HG03520 (cell line): Measurements from ENCODE around the gene OR10G6.
"Not testable (repeated sequence)": the region's sequence is repeated elsewhere in the genome, so short reads cannot be mapped to it uniquely, and the experiment has no call there.

Experiments used
- ATAC-seq: cut with Tn5 transposase; IDR thresholded peaks from one replicate; pipeline ENCODE4 v1.9.1; 2021; ENCODE audit warnings: mild to moderate bottlenecking, moderate library complexity; ENCODE audit not compliant: unreplicated experiment

OR10G6 gene, protein sequence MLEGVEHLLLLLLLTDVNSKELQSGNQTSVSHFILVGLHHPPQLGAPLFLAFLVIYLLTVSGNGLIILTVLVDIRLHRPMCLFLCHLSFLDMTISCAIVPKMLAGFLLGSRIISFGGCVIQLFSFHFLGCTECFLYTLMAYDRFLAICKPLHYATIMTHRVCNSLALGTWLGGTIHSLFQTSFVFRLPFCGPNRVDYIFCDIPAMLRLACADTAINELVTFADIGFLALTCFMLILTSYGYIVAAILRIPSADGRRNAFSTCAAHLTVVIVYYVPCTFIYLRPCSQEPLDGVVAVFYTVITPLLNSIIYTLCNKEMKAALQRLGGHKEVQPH

DNA sequence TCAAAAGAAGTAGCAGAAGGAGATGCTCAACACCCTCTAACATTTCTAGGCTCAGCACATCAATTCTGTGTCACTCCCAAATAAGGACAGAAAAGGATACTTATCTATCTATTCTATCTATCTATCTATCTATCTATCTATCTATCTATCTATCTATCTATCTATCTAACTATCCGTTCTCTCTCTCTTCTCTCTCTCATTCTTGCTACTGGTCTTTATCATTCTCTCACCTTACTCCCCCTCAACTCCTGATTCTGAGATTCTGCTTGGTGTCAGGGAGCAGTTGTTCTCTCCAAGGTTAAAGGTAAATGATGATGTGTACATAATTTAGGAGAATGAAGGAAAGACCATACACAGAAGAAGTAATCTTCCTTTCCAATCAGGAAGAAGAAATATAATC is at the start of gene OR10G6:
OR10G6 (minus strand) TSS at position 43 of the 400 bp plus-strand sequence; CDS start at position 43, 0 bp downstream.
- no peak for ATAC-seq

DNA sequence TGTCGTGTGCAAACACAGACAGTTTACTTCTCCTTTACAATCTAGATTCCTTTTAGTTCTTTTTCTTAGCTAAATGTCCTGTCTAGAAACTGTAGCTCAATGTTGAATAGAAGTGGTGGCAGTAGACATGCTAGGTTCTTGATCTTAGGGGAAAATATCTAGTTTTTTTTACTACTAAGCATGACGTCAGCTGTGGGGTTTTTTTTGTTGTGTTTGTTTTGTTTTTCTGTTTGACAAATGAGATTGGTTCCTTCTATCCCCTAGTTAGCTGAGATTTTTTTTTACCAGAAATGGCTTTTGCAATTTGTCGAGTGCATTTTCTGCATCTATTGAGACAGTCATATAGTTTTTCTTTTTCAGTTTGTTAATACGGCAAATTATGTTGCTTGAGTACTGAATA is 48.5 kb upstream of the OR10G6 start:
- ATAC-seq = no peak

DNA sequence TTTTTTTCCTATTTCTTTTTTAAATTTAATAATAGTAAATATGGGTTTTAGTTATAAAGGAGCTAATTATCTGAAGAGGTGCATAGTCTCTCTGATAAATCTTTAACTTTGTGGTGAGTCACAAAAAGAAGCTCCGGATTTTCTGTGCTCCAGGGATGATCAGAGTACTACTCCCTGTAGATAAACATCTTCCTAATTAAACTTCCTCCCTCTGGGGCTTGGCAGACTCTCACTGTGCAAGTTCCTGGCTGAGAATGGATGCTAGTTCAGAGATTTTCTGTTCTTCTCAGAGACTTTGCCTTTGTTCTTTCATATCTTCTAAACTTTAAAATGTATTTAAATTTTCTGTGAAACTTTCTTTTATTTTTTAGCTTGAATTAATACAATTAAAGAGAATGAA is 46.3 kb upstream of the OR10G6 start, which contains the start of gene OR10G7:
OR10G7 (minus strand) TSS at position 72 of the 400 bp plus-strand sequence. CDS start 2,324 bp downstream, outside the sequence.
- ATAC-seq = no peak

DNA sequence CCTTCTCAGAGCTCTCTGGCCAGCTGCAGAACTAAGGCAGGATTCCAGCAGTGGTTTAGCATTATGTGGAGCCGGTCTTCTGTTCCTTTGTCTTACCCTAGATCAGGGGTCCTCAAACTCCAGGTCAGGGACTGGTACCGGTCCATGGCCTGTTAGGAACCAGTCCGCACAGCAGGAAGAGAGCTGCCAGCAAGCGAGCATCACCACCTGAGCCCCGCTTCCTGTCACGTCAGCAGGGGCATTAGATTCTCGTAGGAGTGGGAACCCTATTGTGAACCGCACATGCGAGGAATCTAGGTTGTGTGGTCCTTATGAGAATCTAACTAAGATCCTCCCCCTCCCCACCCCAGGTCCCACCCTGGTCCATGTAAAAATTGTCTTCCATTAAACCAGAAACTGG is 44.6 kb upstream of the OR10G6 start:
- ATAC-seq = no peak

DNA sequence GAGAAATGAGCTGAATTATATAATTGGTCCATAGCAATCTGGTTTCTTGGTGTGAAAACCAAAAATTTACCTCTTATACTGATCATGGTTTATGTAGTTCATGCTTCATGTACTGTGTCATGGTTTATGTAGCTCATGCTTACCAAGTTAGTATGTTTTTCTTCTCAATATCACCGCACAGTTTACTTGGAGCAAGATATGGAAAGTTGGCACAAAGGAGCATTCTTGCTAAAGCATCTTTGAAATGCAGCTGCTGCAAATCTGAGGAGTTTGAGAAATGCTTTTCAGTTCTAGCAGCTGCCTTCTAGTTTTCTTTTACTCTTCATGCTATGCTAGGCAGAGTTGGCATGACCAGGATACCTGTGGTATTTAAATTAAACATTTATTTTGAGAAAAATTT is 41.7 kb upstream of the OR10G6 start:
- ATAC-seq = no peak

DNA sequence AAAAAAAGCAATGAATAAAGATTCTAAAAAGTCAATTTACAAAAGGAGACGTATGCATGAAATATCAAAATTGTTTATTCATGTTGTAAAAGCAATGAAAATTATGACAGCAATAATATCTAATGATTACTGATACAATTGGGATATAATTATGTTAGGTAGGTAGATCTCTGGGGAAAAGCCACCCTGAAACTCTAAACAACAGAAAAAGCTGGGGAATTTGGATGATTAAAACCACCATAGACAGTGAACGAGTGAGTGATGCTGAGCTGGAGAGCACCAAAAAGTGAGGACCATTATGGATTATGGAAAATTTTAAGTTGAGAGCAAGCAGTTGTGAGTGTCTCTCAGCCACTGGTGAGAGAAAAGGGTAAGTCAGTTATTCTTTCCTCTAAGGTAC is 31.5 kb upstream of the OR10G6 start, which contains the start of gene OR10G8:
OR10G8 (plus strand) TSS at position 301 of the 400 bp plus-strand sequence. CDS start 2,825 bp downstream, outside the sequence.
- ATAC-seq = no peak

DNA sequence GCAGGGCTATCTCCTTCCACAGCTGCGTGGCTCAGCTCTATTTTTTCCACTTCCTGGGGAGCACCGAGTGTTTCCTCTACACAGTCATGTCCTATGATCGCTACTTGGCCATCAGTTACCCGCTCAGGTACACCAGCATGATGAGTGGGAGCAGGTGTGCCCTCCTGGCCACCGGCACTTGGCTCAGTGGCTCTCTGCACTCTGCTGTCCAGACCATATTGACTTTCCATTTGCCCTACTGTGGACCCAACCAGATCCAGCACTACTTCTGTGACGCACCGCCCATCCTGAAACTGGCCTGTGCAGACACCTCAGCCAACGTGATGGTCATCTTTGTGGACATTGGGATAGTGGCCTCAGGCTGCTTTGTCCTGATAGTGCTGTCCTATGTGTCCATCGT is 20.9 kb upstream of the OR10G6 start:
- ATAC-seq = not testable (repeated sequence)

DNA sequence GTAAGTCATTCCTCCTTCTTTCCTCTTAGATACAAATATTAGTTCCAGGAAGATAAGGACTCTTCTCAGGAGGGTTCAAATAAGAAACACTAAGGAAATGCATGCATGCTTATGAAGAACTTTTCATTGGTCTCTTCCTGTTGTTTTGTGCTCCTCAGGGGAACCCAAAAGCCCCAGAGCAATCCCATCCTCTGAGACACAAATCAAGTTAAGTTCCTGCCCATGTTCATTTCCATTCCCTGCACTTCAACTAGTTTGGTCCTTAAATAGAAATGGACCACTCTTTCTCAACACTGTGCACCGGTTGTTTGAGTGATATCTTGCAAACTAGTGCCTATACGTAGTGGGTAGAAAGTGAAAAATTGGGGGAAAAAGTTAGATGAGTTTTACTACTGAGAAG is 17.7 kb upstream of the OR10G6 start, which contains the start of gene OR10G4:
OR10G4 (plus strand) TSS at position 301 of the 400 bp plus-strand sequence. CDS start 2,578 bp downstream, outside the sequence.
- no peak for ATAC-seq

DNA sequence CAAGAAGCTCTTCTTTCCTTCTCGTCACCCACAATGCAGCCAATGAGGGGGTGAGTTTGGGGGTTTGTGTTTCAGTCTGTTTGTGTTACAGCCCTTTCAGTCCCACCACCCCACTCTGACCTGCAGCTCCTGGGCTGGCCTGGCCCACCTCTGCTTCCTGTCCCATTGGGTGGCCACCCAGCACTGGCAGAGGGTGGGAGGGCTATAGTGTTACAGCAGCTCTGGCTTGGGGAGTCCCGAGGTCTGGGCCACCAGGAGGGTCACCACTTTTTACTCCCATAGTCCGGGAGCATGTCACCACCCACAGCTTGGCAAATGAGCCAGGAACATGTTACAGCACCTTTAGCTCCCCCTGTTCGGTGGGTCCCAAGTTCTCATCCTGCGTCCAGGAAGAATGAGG is 15.7 kb downstream of the OR10G6 start:
- ATAC-seq = no peak

DNA sequence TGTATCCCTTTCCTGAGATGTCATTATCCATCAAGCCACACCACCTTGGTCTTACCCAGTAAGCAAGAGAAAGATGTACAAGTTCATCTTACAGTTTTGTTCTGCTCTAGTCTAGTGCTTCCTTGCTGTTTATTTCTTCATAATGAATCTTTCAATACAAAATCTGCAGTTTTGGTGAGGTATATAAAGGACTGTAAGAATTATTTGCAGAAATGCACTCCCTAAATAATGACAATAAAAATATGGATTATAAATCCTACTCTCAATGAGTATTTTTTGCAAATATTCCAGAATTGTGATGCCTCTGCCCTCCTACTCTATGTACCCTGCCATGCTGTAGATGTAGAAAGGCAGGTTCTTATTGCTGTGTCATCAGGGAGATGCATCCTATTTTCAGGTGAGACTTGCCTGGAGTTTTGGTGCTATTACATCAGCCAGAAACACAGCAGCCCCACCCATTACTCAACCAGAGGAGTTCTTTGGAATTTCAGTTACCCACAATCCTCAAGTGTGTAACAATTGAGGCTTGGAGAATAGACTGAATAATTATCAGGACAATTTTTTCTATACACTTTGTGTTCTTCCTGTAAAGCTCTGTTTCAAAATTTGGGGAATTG is 17.1 kb downstream of the OR10G6 start, which contains the start of gene OR10S1:
OR10S1 (minus strand) TSS at position 51 of the 617 bp plus-strand sequence. CDS start 117 bp downstream, outside the sequence.
- ATAC-seq = no peak

DNA sequence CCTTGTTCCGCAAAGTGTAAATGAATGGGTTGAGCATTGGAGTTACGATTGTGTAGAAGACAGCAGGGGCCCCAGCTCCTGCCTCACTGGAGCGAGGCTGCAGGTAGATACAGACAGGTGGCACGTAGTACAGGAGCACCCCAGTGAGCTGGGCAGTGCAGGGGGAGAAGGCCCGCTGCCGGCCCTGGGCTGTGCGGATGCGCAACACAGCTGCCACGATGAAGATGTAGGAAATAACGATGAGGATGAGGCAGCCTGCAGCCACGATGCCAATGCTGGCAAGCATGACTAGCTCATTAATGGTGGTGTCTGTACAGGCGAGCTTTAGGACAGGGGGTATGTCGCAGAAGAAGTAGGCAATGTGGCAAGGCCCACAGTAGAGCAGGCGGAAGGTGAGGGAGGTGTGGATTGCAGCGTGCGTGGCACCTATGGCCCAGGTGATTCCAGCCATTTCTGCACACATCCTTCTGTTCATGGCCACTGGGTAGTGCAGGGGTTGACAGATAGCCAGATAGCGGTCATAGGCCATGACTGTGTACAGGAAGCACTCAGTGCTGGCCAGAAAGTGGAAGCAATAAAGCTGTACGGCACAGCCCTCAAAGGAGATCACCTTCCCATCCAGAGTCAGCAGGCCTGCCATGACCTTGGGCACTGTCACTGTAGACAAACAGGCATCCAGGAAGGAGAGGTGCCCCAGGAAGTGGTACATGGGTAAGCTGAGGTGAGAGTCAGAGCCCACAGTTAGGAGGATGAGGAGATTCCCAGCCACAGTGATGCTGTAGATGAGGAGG is 18.0 kb downstream of the OR10G6 start:
- ATAC-seq = no peak

DNA sequence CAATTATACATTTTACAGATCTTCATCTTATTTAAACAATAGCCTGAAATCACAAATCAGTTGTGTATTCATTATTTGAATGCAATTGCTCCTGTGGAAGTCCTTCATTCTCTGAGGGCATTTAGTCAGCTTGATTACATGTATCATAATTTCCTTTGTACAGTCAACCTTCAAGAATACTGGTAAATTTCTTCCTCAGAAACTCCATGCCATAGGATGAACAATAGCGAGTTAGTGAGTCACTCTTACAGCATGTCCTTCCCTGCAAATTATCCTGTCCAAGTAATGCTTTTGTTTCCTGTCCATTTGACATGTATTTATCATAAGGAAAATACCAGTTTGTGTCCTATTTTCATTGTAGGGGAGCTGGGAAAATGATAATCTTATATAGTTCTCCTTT is 21.1 kb downstream of the OR10G6 start:
- no peak for ATAC-seq

DNA sequence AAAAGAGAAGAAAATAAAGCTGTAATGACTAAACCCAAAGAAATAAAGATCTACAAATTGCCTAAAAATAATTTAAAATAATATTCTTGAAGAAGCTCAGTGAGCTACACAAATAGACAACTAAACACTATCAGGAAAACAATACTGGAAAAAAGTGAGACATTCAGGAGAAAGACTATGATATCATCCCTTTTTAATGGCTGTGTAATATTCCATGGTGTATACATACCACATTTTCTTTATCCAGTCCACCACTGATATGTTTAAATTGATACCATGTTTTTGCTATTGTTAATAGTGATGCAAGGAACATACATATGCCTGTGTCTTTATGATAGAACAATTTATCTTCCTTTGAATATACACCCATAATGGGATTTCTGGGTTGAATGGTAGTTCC is 38.2 kb downstream of the OR10G6 start:
- ATAC-seq = no peak

DNA sequence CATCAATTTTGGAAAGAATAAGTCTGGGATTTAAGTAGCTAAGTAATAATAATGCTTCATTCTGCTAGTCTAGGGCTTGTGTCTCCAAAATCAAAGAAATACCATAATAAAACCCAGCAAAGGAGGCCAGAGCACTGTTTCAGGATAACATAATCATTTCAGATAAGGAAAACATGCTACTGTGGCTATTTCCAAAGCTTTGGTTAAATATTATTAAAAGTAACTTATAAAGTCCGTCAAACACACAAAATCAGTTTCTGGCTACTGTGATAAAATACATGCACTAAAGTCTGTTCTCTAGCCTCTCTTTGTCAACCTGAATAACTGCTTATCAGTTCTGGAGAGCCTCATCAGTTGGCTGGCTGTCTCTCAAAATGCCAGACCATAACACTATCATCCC is 49.8 kb downstream of the OR10G6 start:
- no peak for ATAC-seq
